ENCODE data around the gene GALK1. TPM values are rescaled to one million over a fixed set of nuclear protein-coding genes. Genes with fewer than 3 reads are reported as not detected.
"Not testable (repeated sequence)": the region's sequence is repeated elsewhere in the genome, so short reads cannot be mapped to it uniquely, and the experiment has no call there.

GALK1 gene
- total and polyA plus RNA-seq, 2 of the 13 experiments (the other 11 are each of a cell fraction or from before 2014, with no cell fraction given), result 59.9 to 93.6 TPM

DNA sequence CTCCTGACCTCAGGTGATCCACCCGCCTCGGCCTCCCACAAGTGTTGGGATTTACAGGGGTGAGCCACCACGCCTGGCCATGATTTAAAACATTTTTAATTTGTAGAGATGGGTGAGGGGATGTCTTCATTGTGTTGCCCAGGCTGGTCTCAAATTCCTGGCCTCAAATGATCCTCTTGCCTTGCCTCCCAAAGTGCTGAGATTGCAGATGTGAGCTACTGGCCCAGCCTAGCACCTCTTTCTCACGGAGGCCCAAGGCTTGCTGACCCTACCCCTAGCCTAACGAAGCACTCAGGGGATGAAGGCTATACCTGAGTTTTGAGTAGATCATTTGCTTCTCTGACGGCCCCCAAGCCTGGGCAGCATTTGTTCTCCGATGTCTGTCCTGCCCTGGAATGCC is 46.2 kb upstream of the GALK1 start (continued):
- TF ChIP-seq, protein P1, sequence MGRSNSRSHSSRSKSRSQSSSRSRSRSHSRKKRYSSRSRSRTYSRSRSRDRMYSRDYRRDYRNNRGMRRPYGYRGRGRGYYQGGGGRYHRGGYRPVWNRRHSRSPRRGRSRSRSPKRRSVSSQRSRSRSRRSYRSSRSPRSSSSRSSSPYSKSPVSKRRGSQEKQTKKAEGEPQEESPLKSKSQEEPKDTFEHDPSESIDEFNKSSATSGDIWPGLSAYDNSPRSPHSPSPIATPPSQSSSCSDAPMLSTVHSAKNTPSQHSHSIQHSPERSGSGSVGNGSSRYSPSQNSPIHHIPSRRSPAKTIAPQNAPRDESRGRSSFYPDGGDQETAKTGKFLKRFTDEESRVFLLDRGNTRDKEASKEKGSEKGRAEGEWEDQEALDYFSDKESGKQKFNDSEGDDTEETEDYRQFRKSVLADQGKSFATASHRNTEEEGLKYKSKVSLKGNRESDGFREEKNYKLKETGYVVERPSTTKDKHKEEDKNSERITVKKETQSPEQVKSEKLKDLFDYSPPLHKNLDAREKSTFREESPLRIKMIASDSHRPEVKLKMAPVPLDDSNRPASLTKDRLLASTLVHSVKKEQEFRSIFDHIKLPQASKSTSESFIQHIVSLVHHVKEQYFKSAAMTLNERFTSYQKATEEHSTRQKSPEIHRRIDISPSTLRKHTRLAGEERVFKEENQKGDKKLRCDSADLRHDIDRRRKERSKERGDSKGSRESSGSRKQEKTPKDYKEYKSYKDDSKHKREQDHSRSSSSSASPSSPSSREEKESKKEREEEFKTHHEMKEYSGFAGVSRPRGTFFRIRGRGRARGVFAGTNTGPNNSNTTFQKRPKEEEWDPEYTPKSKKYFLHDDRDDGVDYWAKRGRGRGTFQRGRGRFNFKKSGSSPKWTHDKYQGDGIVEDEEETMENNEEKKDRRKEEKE (IDR thresholded peaks at IDR 0.05), result no peak
- TF ChIP-seq ZNF713 (CRISPR knock-in tag; IDR thresholded peaks at IDR 0.05), result no peak
- no peak for TF ChIP-seq NFKB2 (CRISPR knock-in tag; IDR thresholded peaks at IDR 0.05; ENCODE audit: borderline replicate concordance)

DNA sequence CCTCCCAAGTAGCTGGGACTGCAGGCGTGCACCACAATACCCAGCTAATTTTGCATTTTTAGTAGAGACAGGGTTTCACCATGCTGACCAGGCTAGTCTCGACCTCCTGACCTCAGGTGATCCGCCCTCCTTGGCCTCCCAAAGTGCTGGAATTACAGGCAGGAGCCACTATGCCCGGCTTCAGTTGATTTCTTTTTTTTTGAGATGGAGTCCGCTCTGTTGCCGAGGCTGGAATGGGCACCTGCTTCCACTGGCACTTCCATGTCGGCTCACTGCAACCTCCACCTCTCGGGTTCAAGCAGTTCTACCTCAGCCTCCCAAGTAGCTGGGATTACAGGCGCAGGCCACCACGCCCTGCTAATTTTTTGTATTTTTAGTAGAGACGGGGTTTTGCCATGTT is 45.8 kb upstream of the GALK1 start:
- FAIRE-seq; H3K27ac ChIP-seq (ENCODE audit: extremely low read length, insufficient read depth, low read length); H3K79me2 ChIP-seq (ENCODE audit: insufficient read depth, low read length); H3K4me2 ChIP-seq (ENCODE audit: low read depth, low read length); H3K27me3 ChIP-seq (ENCODE audit: control insufficient read depth in 1 of 2, insufficient read depth in 2 of 2, low read length in 2 of 2); H3K9me3 ChIP-seq (ENCODE audit: low read length); H3K9ac ChIP-seq (ENCODE audit: insufficient read depth, low read depth, low read length); CTCF ChIA-PET (ENCODE audit: low intra/inter-chr PET ratio, low total read pairs); in situ Hi-C loops (cut with HindIII; ENCODE audit: extremely low pct_ligation_motif_present, low pct_unique_long_range_greater_than_20kb); DNase-seq (ENCODE audit: low spot score); BruUV-seq (replicated peaks); H3K4me1 ChIP-seq (ENCODE audit: insufficient read depth, low read length); H3K4me3 ChIP-seq (replicated peaks in 1 of 3; ENCODE audit: insufficient read depth in 1 of 3, low read depth in 2 of 3, low read length in 3 of 3); H2AFZ ChIP-seq (ENCODE audit: low read length); intact Hi-C loops (cut with micrococcal nuclease; ENCODE audit: unreplicated experiment); H4K20me1 ChIP-seq (ENCODE audit: insufficient read depth, low read length); ATAC-seq: not testable (repeated sequence)
- 98% methylated on average over 11 of the region's 11 CpGs for WGBS (ENCODE audit: low lambda C conversion rate)
- peaks cover 48 to 66% of the 10 kb centered on the region in 2 experiments for H3K36me3 ChIP-seq (replicated peaks in 1 of 2; ENCODE audit: control insufficient read depth in 1 of 2, insufficient read depth in 2 of 2, low read length in 2 of 2)
- POLR2A ChIA-PET, result interaction anchor here (0.6 to 1.5 kb wide), 2 partner anchors 31 to 39 kb away, joined by 3 read pairs; no protein-coding TSS in a partner anchor

DNA sequence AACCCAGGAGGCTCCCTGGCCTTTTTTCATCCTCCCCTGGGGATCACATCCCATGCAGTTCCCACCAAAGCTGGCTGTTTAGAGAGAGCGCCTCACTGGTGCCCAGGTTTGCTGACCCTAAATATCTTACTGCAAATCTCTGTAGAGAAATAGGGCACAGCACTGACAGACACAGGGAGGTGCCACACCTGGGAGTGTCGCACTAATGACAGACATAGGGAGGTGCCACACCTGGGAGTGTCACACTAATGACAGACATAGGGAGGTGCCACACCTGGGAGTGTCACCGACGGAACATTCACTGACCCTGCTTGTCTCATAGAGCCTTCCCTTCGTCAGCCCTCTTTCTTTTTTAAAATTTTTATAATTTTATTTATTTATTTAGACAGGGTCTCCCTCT is 45.2 kb upstream of the GALK1 start:
- CTCF ChIA-PET (ENCODE audit: low intra/inter-chr PET ratio, low total read pairs), result no interaction called here

More for the DNA sequence above, 45.2 kb upstream of the GALK1 start:
- Histone ChIP-seq H3K27ac (ENCODE audit: extremely low read length, insufficient read depth, low read length) (no peak overlapping the region), H3K79me2 (ENCODE audit: insufficient read depth, low read length) (peaks cover 6% of the 10 kb centered on the region), H3K27me3 (ENCODE audit: control insufficient read depth in 1 of 2, insufficient read depth in 2 of 2, low read length in 2 of 2) (no peaks in the 10 kb centered on the region), H3K4me2 (ENCODE audit: low read depth, low read length) (no peak overlapping the region), H2AFZ (ENCODE audit: low read length) (no peak overlapping the region), H3K4me3 (replicated peaks in 1 of 3; ENCODE audit: insufficient read depth in 1 of 3, low read depth in 2 of 3, low read length in 3 of 3) (no peak overlapping the region), H3K4me1 (ENCODE audit: insufficient read depth, low read length) (no peaks in the 10 kb centered on the region), H3K36me3 (replicated peaks in 1 of 2; ENCODE audit: control insufficient read depth in 1 of 2, insufficient read depth in 2 of 2, low read length in 2 of 2) (peaks cover 45 to 64% of the 10 kb centered on the region in 2 experiments), H4K20me1 (ENCODE audit: insufficient read depth, low read length) (no peaks in the 10 kb centered on the region), H3K9me3 (ENCODE audit: low read length) (no peaks in the 10 kb centered on the region), H3K9ac (ENCODE audit: insufficient read depth, low read depth, low read length) (no peak overlapping the region)
- in situ Hi-C loops (cut with HindIII; ENCODE audit: extremely low pct_ligation_motif_present, low pct_unique_long_range_greater_than_20kb), result no loop called here
- WGBS (ENCODE audit: low lambda C conversion rate), result 96% methylated on average over 5 of the region's 5 CpGs
- no peak for DNase-seq (ENCODE audit: low spot score)
- intact Hi-C loops (cut with micrococcal nuclease; ENCODE audit: unreplicated experiment), result no loop called here
- no peak for TF ChIP-seq KMT2B (CRISPR knock-in tag; IDR thresholded peaks at IDR 0.05)
- TF ChIP-seq ADNP (CRISPR knock-in tag; IDR thresholded peaks at IDR 0.05), result no peak
- no peak for TF ChIP-seq SRY (CRISPR knock-in tag; IDR thresholded peaks at IDR 0.05)
- TF ChIP-seq FOXA3 (CRISPR knock-in tag; IDR thresholded peaks at IDR 0.05), result no peak
- no peak for ATAC-seq
- no peak for FAIRE-seq
- POLR2A ChIA-PET, result interaction anchor here (1.5 kb wide), 1 partner anchor 30 kb away, joined by 3 read pairs; no protein-coding TSS in a partner anchor
- BruUV-seq (replicated peaks), result no TSS peak

Data from HepG2 (cell line).